ENCODE measurements around the gene OLIG2. TPM values are rescaled to one million over a fixed set of nuclear protein-coding genes. Genes with fewer than 3 reads are reported as not detected.

Gene OLIG2
- total RNA-seq, 2 experiments from 2014 or later = not detected

DNA sequence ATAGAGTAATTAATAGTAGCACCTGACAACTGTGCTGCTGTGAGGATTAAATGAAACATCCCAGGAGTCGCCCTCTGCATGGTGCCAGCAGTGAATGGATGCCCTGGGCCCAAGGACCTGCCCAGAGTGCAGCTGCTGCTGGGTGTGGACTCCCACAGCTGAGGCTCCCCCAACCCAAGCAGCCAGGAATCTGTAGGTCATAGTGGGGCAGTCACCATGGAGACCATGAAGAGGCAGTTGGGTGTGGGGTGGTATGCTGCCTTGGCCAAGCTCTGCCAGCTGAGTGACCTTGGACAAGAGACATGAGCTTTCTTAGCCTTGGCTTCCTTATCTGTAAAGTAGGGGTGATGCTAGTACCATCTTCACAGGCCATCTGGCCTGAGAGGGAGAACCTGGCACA lies 9.4 kb downstream of the OLIG2 start:
- H3K4me1 Mint-ChIP-seq = peaks cover 9% of the 10 kb centered on the region
- ATAC-seq = no peak
- no peak overlapping the region for H3K27ac Mint-ChIP-seq
- POLR2A ChIA-PET = no interaction called here
- peaks cover 31% of the 10 kb centered on the region for H3K27me3 Mint-ChIP-seq
- H3K9me3 Mint-ChIP-seq (ENCODE audit: low read depth) = no peaks in the 10 kb centered on the region
- no peaks in the 10 kb centered on the region for H3K36me3 Mint-ChIP-seq (ENCODE audit: low read depth)
- intact Hi-C loops (cut with DNase I, micrococcal nuclease) = no loop called here
- no peak overlapping the region for H3K4me3 Mint-ChIP-seq
- CTCF ChIA-PET = no interaction called here
- no peak for DNase-seq

DNA sequence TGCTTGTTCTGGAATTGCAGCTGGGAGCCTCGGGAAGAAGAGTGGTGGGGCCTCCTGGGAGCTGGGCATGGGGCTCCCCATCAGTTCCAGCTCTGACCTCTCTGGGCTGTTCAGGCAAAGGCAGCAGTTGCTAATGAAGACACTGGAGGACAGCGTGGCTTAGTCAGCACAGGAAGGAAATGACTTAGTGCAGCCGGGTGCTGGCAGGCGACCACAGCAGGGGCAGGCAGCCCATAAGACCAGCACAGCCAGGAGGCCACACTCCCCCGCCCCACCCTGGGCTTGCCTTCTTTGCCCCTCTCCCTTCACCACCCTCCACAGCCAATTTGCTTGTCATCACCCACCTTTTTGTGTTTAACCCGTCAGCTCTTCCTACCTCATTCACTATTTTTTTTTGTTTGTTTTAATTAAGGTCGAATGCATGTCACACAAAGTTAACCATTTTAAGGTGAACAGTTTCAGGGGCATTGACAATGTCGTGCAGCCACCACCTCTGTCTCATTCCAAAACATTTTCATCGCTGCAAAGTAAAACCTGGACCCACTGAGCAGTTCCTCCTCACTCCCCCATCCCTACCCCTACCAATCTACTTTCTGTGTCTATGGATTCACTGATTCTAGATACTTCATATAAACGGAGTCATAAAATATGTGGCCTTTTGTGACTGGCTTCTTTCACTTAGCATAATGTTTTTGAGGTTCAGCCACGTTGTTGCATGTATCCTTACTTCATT lies 10.9 kb downstream of the OLIG2 start:
- POLR2A ChIA-PET = no interaction called here
- no peak overlapping the region for H3K27ac Mint-ChIP-seq
- peak; percentile 81 for ATAC-seq
- H3K4me1 Mint-ChIP-seq = peaks cover 9% of the 10 kb centered on the region
- H3K36me3 Mint-ChIP-seq (ENCODE audit: low read depth) = no peaks in the 10 kb centered on the region
- intact Hi-C loops (cut with DNase I, micrococcal nuclease) = no loop called here
- CTCF ChIA-PET = no interaction called here
- H3K27me3 Mint-ChIP-seq = peaks cover 27% of the 10 kb centered on the region
- H3K9me3 Mint-ChIP-seq (ENCODE audit: low read depth) = no peaks in the 10 kb centered on the region
- H3K4me3 Mint-ChIP-seq = no peak overlapping the region
- peak; percentile 35 for DNase-seq

DNA sequence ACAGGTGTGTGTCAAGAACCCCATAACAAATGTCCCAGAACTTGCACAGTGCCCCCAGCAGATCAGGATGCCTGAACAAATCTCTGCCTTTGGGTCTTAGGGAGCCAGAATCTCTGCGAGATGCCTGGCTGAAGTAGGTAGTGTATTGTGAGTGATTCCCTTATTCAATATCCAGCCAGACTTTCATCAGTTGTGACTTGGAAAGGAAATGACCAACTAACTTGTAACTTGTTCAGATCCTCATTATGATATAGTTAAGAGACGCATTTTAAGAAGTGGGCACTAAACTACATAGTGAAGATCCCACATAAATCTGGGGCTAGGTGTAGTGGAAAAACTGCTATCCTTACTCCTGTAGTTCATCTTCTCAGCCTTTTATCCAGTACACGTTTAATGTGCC lies 11.8 kb downstream of the OLIG2 start:
- intact Hi-C loops (cut with DNase I, micrococcal nuclease) = no loop called here
- Mint-ChIP-seq H3K4me1 (peaks cover 9% of the 10 kb centered on the region), H3K4me3 (no peak overlapping the region), H3K9me3 (ENCODE audit: low read depth) (no peaks in the 10 kb centered on the region), H3K27me3 (peaks cover 21% of the 10 kb centered on the region), H3K27ac (no peak overlapping the region), H3K36me3 (ENCODE audit: low read depth) (no peaks in the 10 kb centered on the region)
- ChIA-PET CTCF (interaction anchor here (2.4 kb wide), 1 partner anchor 97 kb away, joined by 5 read pairs; no protein-coding TSS in a partner anchor), POLR2A (no interaction called here)
- no peak for DNase-seq
- no peak for ATAC-seq

DNA sequence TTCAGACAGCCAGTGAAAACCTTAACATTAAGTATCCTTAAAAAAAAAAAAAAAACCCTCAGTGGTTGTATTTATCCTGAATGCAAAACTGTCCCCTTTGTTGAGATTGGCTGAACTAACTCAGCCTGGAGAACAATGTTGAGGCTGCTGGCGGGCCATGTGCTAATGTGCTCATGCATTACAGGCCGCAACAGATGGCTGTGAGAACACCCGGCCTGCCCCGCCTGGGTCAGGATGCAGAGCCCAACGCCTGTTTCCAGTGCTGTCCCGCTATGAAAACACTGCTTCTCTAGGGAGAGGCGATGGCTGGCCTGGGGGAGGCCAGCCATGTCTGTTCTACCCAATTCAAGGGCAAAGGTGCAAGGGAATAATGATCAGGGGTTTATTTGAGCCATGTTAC lies 13.8 kb downstream of the OLIG2 start:
- Mint-ChIP-seq H3K4me1 (peaks cover 9% of the 10 kb centered on the region), H3K27ac (no peak overlapping the region), H3K9me3 (ENCODE audit: low read depth) (no peaks in the 10 kb centered on the region), H3K27me3 (peaks cover 20% of the 10 kb centered on the region), H3K36me3 (ENCODE audit: low read depth) (no peaks in the 10 kb centered on the region), H3K4me3 (no peak overlapping the region)
- intact Hi-C loops (cut with DNase I, micrococcal nuclease) = no loop called here
- DNase-seq = no peak
- no peak for ATAC-seq
- POLR2A ChIA-PET = no interaction called here
- CTCF ChIA-PET = interaction anchor here (0.9 to 2.4 kb wide), 2 partner anchors 66 to 99 kb away, joined by 3 to 5 read pairs; no protein-coding TSS in a partner anchor

DNA sequence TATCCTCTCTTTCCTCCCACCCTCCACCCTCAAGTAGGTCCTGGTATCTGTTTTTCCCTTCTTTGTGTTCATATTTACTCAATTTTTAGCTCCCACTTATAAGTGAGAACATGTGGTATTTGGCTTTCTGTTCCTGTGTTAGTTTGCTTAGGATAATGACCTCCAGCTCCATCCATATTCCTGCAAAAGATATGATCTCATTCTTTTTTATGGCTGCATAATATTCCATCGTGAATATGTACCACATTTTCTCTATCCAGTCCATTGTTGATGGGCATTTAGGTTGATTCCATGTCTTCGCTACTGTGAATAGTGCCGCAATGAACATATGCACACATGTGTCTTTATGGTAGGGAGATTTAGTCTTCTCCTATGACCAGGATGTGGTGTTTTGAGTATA lies 14.5 kb downstream of the OLIG2 start:
- Mint-ChIP-seq H3K4me3 (no peak overlapping the region), H3K4me1 (peaks cover 9% of the 10 kb centered on the region), H3K9me3 (ENCODE audit: low read depth) (no peaks in the 10 kb centered on the region), H3K36me3 (ENCODE audit: low read depth) (no peaks in the 10 kb centered on the region), H3K27ac (no peak overlapping the region), H3K27me3 (peaks cover 20% of the 10 kb centered on the region)
- intact Hi-C loops (cut with DNase I, micrococcal nuclease) = no loop called here
- POLR2A ChIA-PET = no interaction called here
- CTCF ChIA-PET = interaction anchor here (0.9 kb wide), 1 partner anchor 65 kb away, joined by 3 read pairs; no protein-coding TSS in a partner anchor
- no peak for DNase-seq
- no peak for ATAC-seq

DNA sequence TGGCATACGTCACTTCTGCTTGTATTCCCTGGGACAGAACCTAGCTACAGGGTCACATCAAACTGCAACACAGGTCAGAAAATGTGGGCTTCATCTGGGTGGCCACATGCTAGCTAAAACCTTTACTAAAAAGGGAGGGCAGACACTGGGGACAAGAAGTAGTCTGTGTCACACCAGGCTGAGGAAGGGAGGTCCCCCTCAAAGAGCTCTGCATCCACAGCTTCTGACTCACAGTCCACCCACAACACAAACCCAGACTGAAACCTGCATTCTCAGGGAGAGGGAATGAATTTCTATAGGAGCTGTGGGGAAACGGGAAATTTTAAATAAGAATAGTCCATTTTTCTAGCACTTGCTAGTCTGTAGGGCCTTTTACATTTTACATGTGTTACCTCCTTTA lies 16.2 kb downstream of the OLIG2 start:
- Mint-ChIP-seq H3K27ac (no peak overlapping the region), H3K9me3 (ENCODE audit: low read depth) (no peaks in the 10 kb centered on the region), H3K36me3 (ENCODE audit: low read depth) (no peaks in the 10 kb centered on the region), H3K27me3 (peaks cover 26% of the 10 kb centered on the region), H3K4me1 (peaks cover 1% of the 10 kb centered on the region), H3K4me3 (no peak overlapping the region)
- ATAC-seq = no peak
- DNase-seq = no peak
- POLR2A ChIA-PET = no interaction called here
- intact Hi-C loops (cut with DNase I, micrococcal nuclease) = no loop called here
- CTCF ChIA-PET = interaction anchor here (0.6 to 1.0 kb wide), 3 partner anchors 20 to 642 kb away, joined by 3 read pairs; no protein-coding TSS in a partner anchor

DNA sequence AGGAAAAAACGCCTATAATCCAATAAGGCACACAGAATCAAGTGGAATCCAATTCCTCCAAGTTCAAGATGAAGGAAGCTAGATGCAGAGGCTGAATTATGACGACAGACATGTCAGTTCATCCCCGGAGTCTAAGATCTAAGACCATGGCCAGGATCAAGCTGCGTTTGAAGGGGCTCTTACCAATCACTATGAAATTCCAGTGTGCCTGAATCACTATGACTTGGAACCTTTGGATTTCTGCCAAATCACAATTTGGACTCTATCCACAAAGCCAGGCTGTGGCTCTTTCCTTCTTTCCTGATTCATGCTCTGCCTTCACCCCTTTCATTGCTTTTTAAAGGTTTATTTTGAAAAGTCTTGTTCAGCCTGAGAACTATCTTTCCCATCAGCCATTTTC lies 17.1 kb downstream of the OLIG2 start:
- POLR2A ChIA-PET = no interaction called here
- H3K9me3 Mint-ChIP-seq (ENCODE audit: low read depth) = no peaks in the 10 kb centered on the region
- no peaks in the 10 kb centered on the region for H3K4me1 Mint-ChIP-seq
- intact Hi-C loops (cut with DNase I, micrococcal nuclease) = no loop called here
- H3K36me3 Mint-ChIP-seq (ENCODE audit: low read depth) = no peaks in the 10 kb centered on the region
- no peak overlapping the region for H3K27ac Mint-ChIP-seq
- DNase-seq (no peak), ATAC-seq (no peak)
- peaks cover 22% of the 10 kb centered on the region for H3K27me3 Mint-ChIP-seq
- no peak overlapping the region for H3K4me3 Mint-ChIP-seq
- CTCF ChIA-PET = no interaction called here

DNA sequence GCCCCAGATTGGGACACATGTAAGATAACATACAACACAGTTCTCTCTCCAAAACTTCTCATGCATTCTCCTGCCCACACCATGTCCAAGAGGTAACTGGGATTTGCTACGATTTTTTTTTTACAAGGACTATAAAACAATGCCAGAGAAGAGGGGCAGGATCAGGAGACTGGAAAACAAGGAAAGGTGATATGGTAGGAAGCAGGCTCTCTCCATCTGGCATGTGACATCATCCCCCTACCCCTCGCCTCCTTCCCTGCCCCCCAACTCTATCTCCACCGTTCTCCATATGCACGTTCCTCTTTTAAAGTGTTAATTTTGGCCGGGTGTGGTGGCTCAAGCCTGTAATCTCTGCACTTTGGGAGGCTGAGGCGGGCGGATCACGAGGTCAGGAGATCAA lies 20.7 kb downstream of the OLIG2 start:
- H3K36me3 Mint-ChIP-seq (ENCODE audit: low read depth) = no peaks in the 10 kb centered on the region
- POLR2A ChIA-PET = no interaction called here
- no peak overlapping the region for H3K27ac Mint-ChIP-seq
- ATAC-seq (no peak), DNase-seq (no peak)
- H3K4me3 Mint-ChIP-seq = no peak overlapping the region
- intact Hi-C loops (cut with DNase I, micrococcal nuclease) = no loop called here
- no peaks in the 10 kb centered on the region for H3K9me3 Mint-ChIP-seq (ENCODE audit: low read depth)
- H3K4me1 Mint-ChIP-seq = no peaks in the 10 kb centered on the region
- CTCF ChIA-PET = no interaction called here
- H3K27me3 Mint-ChIP-seq = peaks cover 24% of the 10 kb centered on the region

DNA sequence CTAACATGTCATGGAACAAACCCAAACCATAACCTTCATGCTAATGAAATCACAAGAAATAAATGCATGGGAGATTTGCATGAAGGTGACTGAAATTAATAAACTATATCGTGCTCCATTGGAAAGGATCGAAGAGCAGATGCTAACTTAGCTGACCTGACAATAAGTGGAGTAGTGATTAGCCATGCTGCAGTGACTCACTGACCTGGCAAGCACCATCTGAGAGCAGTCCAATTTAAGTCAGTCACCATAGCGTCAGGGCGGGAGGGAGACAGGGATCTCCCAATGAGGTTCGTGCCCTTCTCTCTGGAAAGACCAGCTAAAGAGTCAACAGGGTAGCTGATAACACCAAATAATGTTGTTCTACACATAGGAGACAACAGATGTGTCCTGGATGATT lies 21.5 kb downstream of the OLIG2 start:
- ATAC-seq (no peak), DNase-seq (no peak)
- CTCF ChIA-PET = no interaction called here
- POLR2A ChIA-PET = no interaction called here
- Mint-ChIP-seq H3K36me3 (ENCODE audit: low read depth) (no peaks in the 10 kb centered on the region), H3K9me3 (ENCODE audit: low read depth) (no peaks in the 10 kb centered on the region), H3K4me1 (no peaks in the 10 kb centered on the region), H3K27me3 (peaks cover 19% of the 10 kb centered on the region), H3K4me3 (no peak overlapping the region), H3K27ac (no peak overlapping the region)
- intact Hi-C loops (cut with DNase I, micrococcal nuclease) = no loop called here

DNA sequence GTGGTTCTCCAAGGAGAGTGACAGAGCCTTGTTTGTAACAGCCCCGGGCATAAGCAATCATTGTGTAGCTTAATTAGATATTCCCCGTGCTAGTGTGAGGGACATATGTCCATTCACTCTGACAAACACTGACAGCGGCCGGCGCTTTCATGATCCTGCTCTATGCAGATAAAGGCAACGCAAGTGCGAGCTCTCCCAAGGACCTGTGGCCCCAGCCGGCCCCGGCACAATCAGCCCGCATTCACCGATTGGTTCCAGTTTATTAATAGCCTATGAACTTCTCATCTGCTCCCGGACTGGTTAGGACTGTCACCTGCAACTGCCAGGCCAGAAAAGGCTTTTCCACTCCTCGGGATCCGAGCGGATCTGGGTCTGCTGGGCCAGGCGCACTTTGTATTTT lies 26.2 kb downstream of the OLIG2 start:
- H3K27me3 Mint-ChIP-seq = peaks cover 5% of the 10 kb centered on the region
- H3K9me3 Mint-ChIP-seq (ENCODE audit: low read depth) = no peaks in the 10 kb centered on the region
- ChIA-PET CTCF (no interaction called here), POLR2A (no interaction called here)
- intact Hi-C loops (cut with DNase I, micrococcal nuclease) = no loop called here
- H3K27ac Mint-ChIP-seq = no peak overlapping the region
- no peak overlapping the region for H3K4me3 Mint-ChIP-seq
- H3K36me3 Mint-ChIP-seq (ENCODE audit: low read depth) = no peaks in the 10 kb centered on the region
- ATAC-seq (no peak), DNase-seq (no peak)
- no peaks in the 10 kb centered on the region for H3K4me1 Mint-ChIP-seq

DNA sequence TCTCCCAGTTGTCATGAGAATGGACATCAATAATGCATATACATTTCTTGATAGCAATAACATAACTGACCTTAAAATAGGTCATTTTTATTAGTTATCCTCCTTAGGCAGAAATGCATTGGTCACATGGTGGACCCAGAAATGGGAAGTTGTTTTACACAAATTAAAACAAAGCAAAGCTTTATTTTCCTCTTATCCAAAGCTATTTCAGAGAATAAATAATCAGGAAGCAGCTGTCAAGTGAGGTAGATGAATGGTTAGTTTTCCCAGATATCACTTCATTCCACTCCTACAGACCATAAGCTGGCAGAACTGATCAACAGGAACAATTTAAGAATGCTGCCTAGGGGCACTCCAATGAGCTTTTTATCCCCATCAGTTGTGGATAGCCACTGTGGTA lies 28.2 kb downstream of the OLIG2 start:
- DNase-seq (no peak), ATAC-seq (no peak)
- H3K4me1 Mint-ChIP-seq = no peaks in the 10 kb centered on the region
- ChIA-PET CTCF (interaction anchor here (0.8 kb wide), 1 partner anchor 25 kb away, joined by 3 read pairs; no protein-coding TSS in a partner anchor), POLR2A (no interaction called here)
- H3K27ac Mint-ChIP-seq = no peak overlapping the region
- no peak overlapping the region for H3K4me3 Mint-ChIP-seq
- H3K27me3 Mint-ChIP-seq = peaks cover 2% of the 10 kb centered on the region
- H3K36me3 Mint-ChIP-seq (ENCODE audit: low read depth) = no peaks in the 10 kb centered on the region
- no peaks in the 10 kb centered on the region for H3K9me3 Mint-ChIP-seq (ENCODE audit: low read depth)
- intact Hi-C loops (cut with DNase I, micrococcal nuclease) = no loop called here

DNA sequence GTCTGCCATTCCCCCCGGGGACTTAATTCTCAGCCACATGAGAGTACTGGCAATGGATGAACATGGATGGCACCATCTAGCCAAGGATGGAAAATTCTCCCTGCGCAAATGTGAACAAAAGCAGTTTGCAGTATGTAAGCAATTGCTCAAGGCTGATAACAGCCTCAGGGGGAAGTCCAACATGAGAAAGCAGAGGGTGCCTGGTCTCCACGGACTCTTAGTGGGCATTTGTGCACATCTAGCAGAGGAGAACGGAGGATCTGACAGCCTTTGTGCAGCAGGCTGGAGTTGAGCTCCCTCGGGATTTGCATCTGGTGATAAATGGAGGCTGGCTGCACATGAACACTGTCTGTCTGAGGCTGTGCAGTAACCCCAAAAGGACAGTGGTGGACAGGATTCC lies 30.3 kb downstream of the OLIG2 start:
- ChIA-PET POLR2A (no interaction called here), CTCF (interaction anchor here (1.6 kb wide), 1 partner anchor 141 kb away, joined by 3 read pairs; no protein-coding TSS in a partner anchor)
- H3K27me3 Mint-ChIP-seq = peaks cover 2% of the 10 kb centered on the region
- no peak overlapping the region for H3K27ac Mint-ChIP-seq
- H3K9me3 Mint-ChIP-seq (ENCODE audit: low read depth) = no peaks in the 10 kb centered on the region
- DNase-seq = no peak
- H3K4me1 Mint-ChIP-seq = no peaks in the 10 kb centered on the region
- no peaks in the 10 kb centered on the region for H3K36me3 Mint-ChIP-seq (ENCODE audit: low read depth)
- no peak overlapping the region for H3K4me3 Mint-ChIP-seq
- intact Hi-C loops (cut with DNase I, micrococcal nuclease) = no loop called here
- no peak for ATAC-seq

All from activated CD4-positive, alpha-beta T cell treated with anti-CD3 and anti-CD28 coated beads for 36 hours (primary cell).